ENCODE measurements around the gene YJEFN3. TPM values are rescaled to one million over a fixed set of nuclear protein-coding genes. Genes with fewer than 3 reads are reported as not detected.

YJEFN3 gene
- total RNA-seq, 1 experiment from 2014 or later, result 16.6 TPM

DNA sequence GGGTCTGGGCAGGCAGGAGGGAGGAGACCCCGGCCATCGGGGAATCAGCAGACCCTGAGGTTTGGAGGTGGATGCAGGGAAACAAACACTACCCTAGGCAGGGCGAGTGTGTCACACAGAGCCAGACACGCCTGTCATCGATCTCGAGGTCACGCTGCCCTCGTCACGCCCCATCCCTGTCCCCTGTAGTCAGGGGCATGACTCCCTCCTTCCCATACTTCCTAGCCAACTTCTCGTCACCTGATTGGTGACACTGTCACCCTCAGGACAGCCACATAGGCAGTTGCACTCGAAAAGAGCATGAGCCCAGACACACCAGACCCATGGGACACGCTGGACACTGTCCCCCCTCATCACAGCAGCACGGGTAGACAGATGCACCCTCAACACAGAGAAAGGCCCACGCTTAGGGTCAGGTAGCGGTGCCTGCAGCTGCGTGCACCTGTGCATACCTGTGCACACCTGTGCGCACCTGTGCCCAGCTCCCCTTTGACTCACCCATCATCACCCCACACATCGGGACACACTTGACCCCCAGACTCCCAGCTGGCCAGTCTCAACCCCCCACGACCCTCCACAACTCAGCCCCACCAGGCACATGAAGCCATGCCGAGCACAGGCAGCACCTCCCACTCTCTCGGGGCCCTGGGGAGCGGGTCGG is 21.2 kb downstream of the YJEFN3 start:
- no peak overlapping the region for H3K27ac ChIP-seq (ENCODE audit: insufficient read length, low read depth, low read length)
- no peak overlapping the region for H2BK15ac ChIP-seq (ENCODE audit: low read depth, low read length)
- peaks cover 0 to 8% of the 10 kb centered on the region in 2 experiments; a peak in 2 of 4 replicates for H3K4me1 Mint-ChIP-seq
- no peak for DNase-seq
- H3K56ac ChIP-seq (ENCODE audit: insufficient read length, low read depth, low read length), result no peak overlapping the region
- H3K23me2 ChIP-seq (ENCODE audit: insufficient read length, low read depth, low read length, poor library complexity, severe bottlenecking), result no peaks in the 10 kb centered on the region
- no peak overlapping the region for H2AK5ac ChIP-seq (ENCODE audit: insufficient read length, low read length)
- no peak overlapping the region for H4K91ac ChIP-seq (ENCODE audit: insufficient read length, low read depth, low read length)
- no peaks in the 10 kb centered on the region; a peak in 1 of 5 replicates for H3K9me3 Mint-ChIP-seq
- no peak overlapping the region for H3K4me3 Mint-ChIP-seq
- H3K23ac ChIP-seq (ENCODE audit: insufficient read length, low read depth, low read length), result no peak overlapping the region
- H3K27me3 Mint-ChIP-seq (ENCODE audit: low read depth), result peaks cover 7% of the 10 kb centered on the region
- H3K79me1 ChIP-seq (ENCODE audit: insufficient read depth, low read depth, low read length, poor library complexity, severe bottlenecking), result no peaks in the 10 kb centered on the region
- no peak overlapping the region for H2BK20ac ChIP-seq (ENCODE audit: low read depth, low read length, poor library complexity, severe bottlenecking)
- no peak overlapping the region for H3K4ac ChIP-seq (ENCODE audit: low read depth, low read length)
- no peak overlapping the region for H3K9ac ChIP-seq (ENCODE audit: extremely low read depth, insufficient read length, low read length)
- H3K14ac ChIP-seq (ENCODE audit: insufficient read depth, low read length), result peak overlapping the region; percentile 3; the same call in 1 of the 2 replicates
- WGBS (ENCODE audit: extremely low coverage, insufficient read length, low lambda C conversion rate), result no CpG with 5 or more reads among the region's 23 CpGs
- no peaks in the 10 kb centered on the region for H3K79me2 ChIP-seq (ENCODE audit: insufficient read depth, low read length)
- H3T11ph ChIP-seq (ENCODE audit: low read length), result no peak overlapping the region
- H3K9me3 ChIP-seq (ENCODE audit: control insufficient read depth, low read depth, low read length), result no peaks in the 10 kb centered on the region
- peak overlapping the region in 1 of 3 experiments; percentile 36; a peak in 3 of 7 replicates for H3K27ac Mint-ChIP-seq
- no peaks in the 10 kb centered on the region for H4K20me1 ChIP-seq (ENCODE audit: control insufficient read depth, insufficient read depth, insufficient read length)
- no peaks in the 10 kb centered on the region for H3K27me3 ChIP-seq (ENCODE audit: insufficient read depth, low read length)
- TF ChIP-seq CTCF (conservative IDR thresholded peaks at IDR 0.05), result no peak
- no peak overlapping the region for H2BK5ac ChIP-seq (ENCODE audit: insufficient read length, low read length)
- H3K4me2 ChIP-seq (ENCODE audit: insufficient read depth, insufficient read length, low read length), result no peak overlapping the region
- no peaks in the 10 kb centered on the region; a peak in 1 of 7 replicates for H3K36me3 Mint-ChIP-seq (ENCODE audit: insufficient read depth in 1 of 3, low read depth in 3 of 3)
- H4K5ac ChIP-seq (ENCODE audit: insufficient read length, low read depth, low read length), result no peak overlapping the region
- no peak overlapping the region for H4K8ac ChIP-seq (replicated peaks; ENCODE audit: insufficient read length, low read depth, low read length)
- H2BK120ac ChIP-seq (ENCODE audit: low read depth, low read length, poor library complexity, severe bottlenecking), result no peak overlapping the region
- H2BK12ac ChIP-seq (ENCODE audit: insufficient read length, low read depth, low read length), result no peak overlapping the region
- no peak overlapping the region for H2AFZ ChIP-seq (ENCODE audit: low read length)
- no peak overlapping the region for H3K18ac ChIP-seq (ENCODE audit: insufficient read length, low read depth, low read length)
- no peaks in the 10 kb centered on the region for H3K4me1 ChIP-seq (ENCODE audit: insufficient read depth, low read length)

Measured in H9 (cell line).